WTC11 (cell line): ENCODE measurements around the gene SPATS2. TPM values are rescaled to one million over a fixed set of nuclear protein-coding genes. Genes with fewer than 3 reads are reported as not detected.

ENCODE experiments used
- ATAC-seq: fragments of 200-7000 bp; cut with Tn5 transposase; 2 replicates; pipeline ENCODE4 v1.10.0; 2021; ENCODE audit warnings: mild to moderate bottlenecking, moderate library complexity
- CTCF ChIA-PET: fragments of 300-600 bp; sonication (Branson Sonifier 250); formaldehyde crosslinking; loops from one replicate; lab custom pipeline; 2021; ENCODE audit warnings: antibody characterized with exemption; lab: Charles Lee
- POLR2A ChIA-PET: fragments of 350-600 bp; sonication (Branson Sonifier 250); formaldehyde crosslinking; loops from one replicate; lab custom pipeline; 2021; ENCODE audit warnings: antibody characterized with exemption; lab: Charles Lee
- DNase-seq: peaks from one replicate; pipeline ENCODE4 v3.0.0; 2021; ENCODE audit warnings: low spot score
- H3K27ac Mint-ChIP-seq: 2 replicates; pipeline ENCODE4 v1.8.0; 2021; ENCODE audit warnings: mixed read lengths
- H3K27me3 Mint-ChIP-seq: 2 replicates; pipeline ENCODE4 v1.8.0; 2021; ENCODE audit warnings: low read depth, mild to moderate bottlenecking, moderate library complexity, mixed read lengths
- H3K36me3 Mint-ChIP-seq: 2 replicates; pipeline ENCODE4 v1.8.0; 2021; ENCODE audit warnings: mixed read lengths
- H3K4me1 Mint-ChIP-seq: 2 replicates; pipeline ENCODE4 v1.8.0; 2022; ENCODE audit warnings: mixed read lengths
- H3K4me3 Mint-ChIP-seq: 2 replicates; pipeline ENCODE4 v1.8.0; 2021; ENCODE audit warnings: mild to moderate bottlenecking, moderate library complexity, mixed read lengths
- H3K9me3 Mint-ChIP-seq: 2 replicates; pipeline ENCODE4 v1.8.0; 2021; ENCODE audit warnings: mixed read lengths
- ATF1 ChIP-seq: sonication (generic); formaldehyde crosslinking; IDR thresholded peaks from 2 replicates; pipeline ENCODE4 v1.8.1; 2023; ENCODE audit warnings: mild to moderate bottlenecking, moderate library complexity, missing genetic modification reagents
- CBFB ChIP-seq: sonication (generic); formaldehyde crosslinking; IDR thresholded peaks from 2 replicates; pipeline ENCODE4 v1.8.1; 2022; ENCODE audit warnings: mild to moderate bottlenecking, low read depth, missing genetic modification reagents
- EMX1 ChIP-seq: fragments of 250-450 bp; sonication (Bioruptor Pico); IDR thresholded peaks from 2 replicates; pipeline ENCODE4 v1.8.0; 2021; ENCODE audit warnings: mild to moderate bottlenecking
- FOXK1 ChIP-seq: sonication (generic); formaldehyde crosslinking; IDR thresholded peaks from 2 replicates; pipeline ENCODE4 v1.8.0; 2022; ENCODE audit warnings: mild to moderate bottlenecking, moderate library complexity, missing genetic modification reagents
- GRHL2 ChIP-seq: fragments of 250-450 bp; sonication (Bioruptor Pico); IDR thresholded peaks from 2 replicates; pipeline ENCODE4 v1.8.0; 2022; ENCODE audit warnings: mild to moderate bottlenecking, moderate library complexity; ENCODE audit not compliant: insufficient replicate concordance, severe bottlenecking
- IRF2 ChIP-seq: sonication (generic); formaldehyde crosslinking; IDR thresholded peaks from 2 replicates; pipeline ENCODE4 v1.8.0; 2022; ENCODE audit warnings: low read depth, missing genetic modification reagents, borderline replicate concordance
- NFATC4 ChIP-seq: fragments of 250-450 bp; sonication (Bioruptor Pico); IDR thresholded peaks from 2 replicates; pipeline ENCODE4 v1.9.0; 2021; ENCODE audit warnings: mild to moderate bottlenecking
- NFE2L1 ChIP-seq: sonication (generic); formaldehyde crosslinking; IDR thresholded peaks from 2 replicates; pipeline ENCODE4 v1.8.1; 2023; ENCODE audit warnings: missing genetic modification reagents
- NR2C2 ChIP-seq: sonication (generic); formaldehyde crosslinking; IDR thresholded peaks from 2 replicates; pipeline ENCODE4 v1.8.0; 2022; ENCODE audit warnings: mild to moderate bottlenecking, missing genetic modification reagents
- OVOL2 ChIP-seq: fragments of 250-450 bp; sonication (Bioruptor Pico); IDR thresholded peaks from 2 replicates; pipeline ENCODE4 v1.9.0; 2021; ENCODE audit warnings: mild to moderate bottlenecking, borderline replicate concordance
- SOX15 ChIP-seq: fragments of 250-450 bp; sonication (Bioruptor Pico); IDR thresholded peaks from 2 replicates; pipeline ENCODE4 v1.9.0; 2021; ENCODE audit warnings: mild to moderate bottlenecking
- ZNF317 ChIP-seq: sonication (generic); formaldehyde crosslinking; IDR thresholded peaks from 2 replicates; pipeline ENCODE4 v1.8.1; 2023; ENCODE audit warnings: low read depth, mild to moderate bottlenecking, moderate library complexity, missing genetic modification reagents, borderline replicate concordance
- ZNF423 ChIP-seq: fragments of 250-450 bp; sonication (Bioruptor Pico); IDR thresholded peaks from 2 replicates; pipeline ENCODE4 v2.1.2; 2022; ENCODE audit warnings: mild to moderate bottlenecking, moderate library complexity
- ZNF671 ChIP-seq: fragments of 250-450 bp; sonication (Bioruptor Pico); IDR thresholded peaks from 2 replicates; pipeline ENCODE4 v1.8.0; 2021; ENCODE audit warnings: mild to moderate bottlenecking
- total RNA-seq: library from RNA; stranded (reverse); gene quantifications from 3 replicates; pipeline ENCODE4 v1.2.3, GENCODE V29; 2021
- TF ChIP-seq, protein P1 (sequence below): sonication (generic); formaldehyde crosslinking; IDR thresholded peaks from 2 replicates; pipeline ENCODE4 v1.8.1; 2023; ENCODE audit warnings: mild to moderate bottlenecking, missing genetic modification reagents, borderline replicate concordance
- TF ChIP-seq, protein P2 (sequence below): sonication (generic); formaldehyde crosslinking; IDR thresholded peaks from 2 replicates; pipeline ENCODE4 v1.8.0; 2022; ENCODE audit warnings: mild to moderate bottlenecking, missing genetic modification reagents
- TF ChIP-seq, protein P3 (sequence below): fragments of 250-450 bp; sonication (Bioruptor Pico); IDR thresholded peaks from 2 replicates; pipeline ENCODE4 v1.8.0; 2021; ENCODE audit warnings: mild to moderate bottlenecking
- TF ChIP-seq, protein P4 (sequence below): fragments of 250-450 bp; sonication (Bioruptor Pico); IDR thresholded peaks from 2 replicates; pipeline ENCODE4 v1.9.0; 2021; ENCODE audit warnings: mild to moderate bottlenecking, borderline replicate concordance
- TF ChIP-seq, protein P5 (sequence below): sonication (generic); formaldehyde crosslinking; IDR thresholded peaks from 2 replicates; pipeline ENCODE4 v1.8.0; 2023; ENCODE audit warnings: missing genetic modification reagents, mild to moderate bottlenecking, borderline replicate concordance
- TF ChIP-seq, protein P6 (sequence below): sonication (generic); formaldehyde crosslinking; IDR thresholded peaks from 2 replicates; pipeline ENCODE4 v1.8.1; 2022; ENCODE audit warnings: mild to moderate bottlenecking, moderate library complexity, missing genetic modification reagents

SPATS2 gene
- total RNA-seq, 1 experiment from 2014 or later, result 25.9 TPM

DNA sequence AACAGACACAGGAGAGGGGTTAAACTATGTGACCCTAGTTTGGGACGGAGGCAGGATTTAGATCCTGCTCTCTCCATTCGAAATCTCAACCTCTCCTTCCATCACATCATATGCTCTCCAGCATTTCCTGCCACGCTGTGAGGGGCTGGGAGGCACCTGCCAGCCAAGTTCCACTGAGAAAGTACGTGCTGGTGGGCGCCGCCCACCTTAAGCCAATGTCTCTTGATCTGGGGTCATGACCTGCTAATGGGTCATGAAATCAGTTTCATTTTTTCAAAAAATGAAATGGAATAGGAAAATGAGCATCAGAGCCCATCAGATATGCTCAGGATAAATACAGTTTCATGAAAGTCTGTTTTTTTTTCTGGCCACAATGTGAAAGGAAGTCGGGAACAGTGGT lies 193.4 kb downstream of the SPATS2 start:
- ChIA-PET CTCF (interaction anchor here (0.8 kb wide), 1 partner anchor 213 kb away, joined by 3 read pairs; no protein-coding TSS in a partner anchor), POLR2A (no interaction called here)
- Mint-ChIP-seq H3K27me3 (no peaks in the 10 kb centered on the region), H3K27ac (no peak overlapping the region), H3K4me1 (no peaks in the 10 kb centered on the region), H3K36me3 (peaks cover 50% of the 10 kb centered on the region), H3K4me3 (no peak overlapping the region), H3K9me3 (no peaks in the 10 kb centered on the region)
- ATAC-seq, result no peak
- TF ChIP-seq ATF1 (no peak), NFATC4 (CRISPR knock-in tag) (no peak), FOXK1 (CRISPR knock-in tag) (no peak), EMX1 (no peak), ZNF671 (no peak), ZNF423 (CRISPR knock-in tag) (no peak), NR2C2 (CRISPR knock-in tag) (no peak), NFE2L1 (CRISPR knock-in tag) (no peak), OVOL2 (CRISPR knock-in tag) (no peak), CBFB (no peak), GRHL2 (no peak)
- TF ChIP-seq, protein P1, sequence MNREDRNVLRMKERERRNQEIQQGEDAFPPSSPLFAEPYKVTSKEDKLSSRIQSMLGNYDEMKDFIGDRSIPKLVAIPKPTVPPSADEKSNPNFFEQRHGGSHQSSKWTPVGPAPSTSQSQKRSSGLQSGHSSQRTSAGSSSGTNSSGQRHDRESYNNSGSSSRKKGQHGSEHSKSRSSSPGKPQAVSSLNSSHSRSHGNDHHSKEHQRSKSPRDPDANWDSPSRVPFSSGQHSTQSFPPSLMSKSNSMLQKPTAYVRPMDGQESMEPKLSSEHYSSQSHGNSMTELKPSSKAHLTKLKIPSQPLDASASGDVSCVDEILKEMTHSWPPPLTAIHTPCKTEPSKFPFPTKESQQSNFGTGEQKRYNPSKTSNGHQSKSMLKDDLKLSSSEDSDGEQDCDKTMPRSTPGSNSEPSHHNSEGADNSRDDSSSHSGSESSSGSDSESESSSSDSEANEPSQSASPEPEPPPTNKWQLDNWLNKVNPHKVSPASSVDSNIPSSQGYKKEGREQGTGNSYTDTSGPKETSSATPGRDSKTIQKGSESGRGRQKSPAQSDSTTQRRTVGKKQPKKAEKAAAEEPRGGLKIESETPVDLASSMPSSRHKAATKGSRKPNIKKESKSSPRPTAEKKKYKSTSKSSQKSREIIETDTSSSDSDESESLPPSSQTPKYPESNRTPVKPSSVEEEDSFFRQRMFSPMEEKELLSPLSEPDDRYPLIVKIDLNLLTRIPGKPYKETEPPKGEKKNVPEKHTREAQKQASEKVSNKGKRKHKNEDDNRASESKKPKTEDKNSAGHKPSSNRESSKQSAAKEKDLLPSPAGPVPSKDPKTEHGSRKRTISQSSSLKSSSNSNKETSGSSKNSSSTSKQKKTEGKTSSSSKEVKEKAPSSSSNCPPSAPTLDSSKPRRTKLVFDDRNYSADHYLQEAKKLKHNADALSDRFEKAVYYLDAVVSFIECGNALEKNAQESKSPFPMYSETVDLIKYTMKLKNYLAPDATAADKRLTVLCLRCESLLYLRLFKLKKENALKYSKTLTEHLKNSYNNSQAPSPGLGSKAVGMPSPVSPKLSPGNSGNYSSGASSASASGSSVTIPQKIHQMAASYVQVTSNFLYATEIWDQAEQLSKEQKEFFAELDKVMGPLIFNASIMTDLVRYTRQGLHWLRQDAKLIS (CRISPR knock-in tag), result no peak
- TF ChIP-seq, protein P2, sequence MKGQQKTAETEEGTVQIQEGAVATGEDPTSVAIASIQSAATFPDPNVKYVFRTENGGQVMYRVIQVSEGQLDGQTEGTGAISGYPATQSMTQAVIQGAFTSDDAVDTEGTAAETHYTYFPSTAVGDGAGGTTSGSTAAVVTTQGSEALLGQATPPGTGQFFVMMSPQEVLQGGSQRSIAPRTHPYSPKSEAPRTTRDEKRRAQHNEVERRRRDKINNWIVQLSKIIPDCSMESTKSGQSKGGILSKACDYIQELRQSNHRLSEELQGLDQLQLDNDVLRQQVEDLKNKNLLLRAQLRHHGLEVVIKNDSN (CRISPR knock-in tag), result no peak
- TF ChIP-seq, protein P3, sequence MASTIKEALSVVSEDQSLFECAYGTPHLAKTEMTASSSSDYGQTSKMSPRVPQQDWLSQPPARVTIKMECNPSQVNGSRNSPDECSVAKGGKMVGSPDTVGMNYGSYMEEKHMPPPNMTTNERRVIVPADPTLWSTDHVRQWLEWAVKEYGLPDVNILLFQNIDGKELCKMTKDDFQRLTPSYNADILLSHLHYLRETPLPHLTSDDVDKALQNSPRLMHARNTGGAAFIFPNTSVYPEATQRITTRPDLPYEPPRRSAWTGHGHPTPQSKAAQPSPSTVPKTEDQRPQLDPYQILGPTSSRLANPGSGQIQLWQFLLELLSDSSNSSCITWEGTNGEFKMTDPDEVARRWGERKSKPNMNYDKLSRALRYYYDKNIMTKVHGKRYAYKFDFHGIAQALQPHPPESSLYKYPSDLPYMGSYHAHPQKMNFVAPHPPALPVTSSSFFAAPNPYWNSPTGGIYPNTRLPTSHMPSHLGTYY, result no peak
- TF ChIP-seq, protein P4, sequence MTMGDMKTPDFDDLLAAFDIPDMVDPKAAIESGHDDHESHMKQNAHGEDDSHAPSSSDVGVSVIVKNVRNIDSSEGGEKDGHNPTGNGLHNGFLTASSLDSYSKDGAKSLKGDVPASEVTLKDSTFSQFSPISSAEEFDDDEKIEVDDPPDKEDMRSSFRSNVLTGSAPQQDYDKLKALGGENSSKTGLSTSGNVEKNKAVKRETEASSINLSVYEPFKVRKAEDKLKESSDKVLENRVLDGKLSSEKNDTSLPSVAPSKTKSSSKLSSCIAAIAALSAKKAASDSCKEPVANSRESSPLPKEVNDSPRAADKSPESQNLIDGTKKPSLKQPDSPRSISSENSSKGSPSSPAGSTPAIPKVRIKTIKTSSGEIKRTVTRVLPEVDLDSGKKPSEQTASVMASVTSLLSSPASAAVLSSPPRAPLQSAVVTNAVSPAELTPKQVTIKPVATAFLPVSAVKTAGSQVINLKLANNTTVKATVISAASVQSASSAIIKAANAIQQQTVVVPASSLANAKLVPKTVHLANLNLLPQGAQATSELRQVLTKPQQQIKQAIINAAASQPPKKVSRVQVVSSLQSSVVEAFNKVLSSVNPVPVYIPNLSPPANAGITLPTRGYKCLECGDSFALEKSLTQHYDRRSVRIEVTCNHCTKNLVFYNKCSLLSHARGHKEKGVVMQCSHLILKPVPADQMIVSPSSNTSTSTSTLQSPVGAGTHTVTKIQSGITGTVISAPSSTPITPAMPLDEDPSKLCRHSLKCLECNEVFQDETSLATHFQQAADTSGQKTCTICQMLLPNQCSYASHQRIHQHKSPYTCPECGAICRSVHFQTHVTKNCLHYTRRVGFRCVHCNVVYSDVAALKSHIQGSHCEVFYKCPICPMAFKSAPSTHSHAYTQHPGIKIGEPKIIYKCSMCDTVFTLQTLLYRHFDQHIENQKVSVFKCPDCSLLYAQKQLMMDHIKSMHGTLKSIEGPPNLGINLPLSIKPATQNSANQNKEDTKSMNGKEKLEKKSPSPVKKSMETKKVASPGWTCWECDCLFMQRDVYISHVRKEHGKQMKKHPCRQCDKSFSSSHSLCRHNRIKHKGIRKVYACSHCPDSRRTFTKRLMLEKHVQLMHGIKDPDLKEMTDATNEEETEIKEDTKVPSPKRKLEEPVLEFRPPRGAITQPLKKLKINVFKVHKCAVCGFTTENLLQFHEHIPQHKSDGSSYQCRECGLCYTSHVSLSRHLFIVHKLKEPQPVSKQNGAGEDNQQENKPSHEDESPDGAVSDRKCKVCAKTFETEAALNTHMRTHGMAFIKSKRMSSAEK (CRISPR knock-in tag), result no peak
- no peak for DNase-seq

DNA sequence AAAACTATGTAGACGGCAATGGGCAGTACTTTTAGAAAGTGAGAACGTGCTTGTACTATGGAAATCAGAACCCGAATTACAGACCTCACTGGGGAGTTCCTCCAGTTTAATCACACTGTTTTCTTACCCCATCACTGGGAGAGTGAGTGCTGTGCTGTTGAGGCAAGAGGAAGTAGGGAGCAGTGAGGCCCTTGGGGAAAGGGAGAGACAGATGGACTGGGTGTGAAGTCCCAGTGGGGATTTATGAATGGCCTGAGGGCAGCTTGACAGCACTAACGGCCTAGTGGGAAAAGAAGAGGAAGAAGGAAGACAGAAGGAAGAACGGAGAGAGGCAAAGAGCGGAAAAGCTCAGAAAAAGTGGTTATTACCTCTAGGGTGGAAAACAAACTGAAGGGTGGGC lies 195.0 kb downstream of the SPATS2 start:
- DNase-seq (no peak), ATAC-seq (no peak)
- Mint-ChIP-seq H3K4me3 (no peak overlapping the region), H3K36me3 (peaks cover 50% of the 10 kb centered on the region), H3K4me1 (peaks cover 3% of the 10 kb centered on the region), H3K27ac (no peak overlapping the region), H3K27me3 (no peaks in the 10 kb centered on the region), H3K9me3 (no peaks in the 10 kb centered on the region)
- ChIA-PET POLR2A (no interaction called here), CTCF (interaction anchor here (1.2 to 1.4 kb wide), 2 partner anchors 10 to 19 kb away, joined by 3 to 4 read pairs; no protein-coding TSS in a partner anchor)
- TF ChIP-seq, protein P5, sequence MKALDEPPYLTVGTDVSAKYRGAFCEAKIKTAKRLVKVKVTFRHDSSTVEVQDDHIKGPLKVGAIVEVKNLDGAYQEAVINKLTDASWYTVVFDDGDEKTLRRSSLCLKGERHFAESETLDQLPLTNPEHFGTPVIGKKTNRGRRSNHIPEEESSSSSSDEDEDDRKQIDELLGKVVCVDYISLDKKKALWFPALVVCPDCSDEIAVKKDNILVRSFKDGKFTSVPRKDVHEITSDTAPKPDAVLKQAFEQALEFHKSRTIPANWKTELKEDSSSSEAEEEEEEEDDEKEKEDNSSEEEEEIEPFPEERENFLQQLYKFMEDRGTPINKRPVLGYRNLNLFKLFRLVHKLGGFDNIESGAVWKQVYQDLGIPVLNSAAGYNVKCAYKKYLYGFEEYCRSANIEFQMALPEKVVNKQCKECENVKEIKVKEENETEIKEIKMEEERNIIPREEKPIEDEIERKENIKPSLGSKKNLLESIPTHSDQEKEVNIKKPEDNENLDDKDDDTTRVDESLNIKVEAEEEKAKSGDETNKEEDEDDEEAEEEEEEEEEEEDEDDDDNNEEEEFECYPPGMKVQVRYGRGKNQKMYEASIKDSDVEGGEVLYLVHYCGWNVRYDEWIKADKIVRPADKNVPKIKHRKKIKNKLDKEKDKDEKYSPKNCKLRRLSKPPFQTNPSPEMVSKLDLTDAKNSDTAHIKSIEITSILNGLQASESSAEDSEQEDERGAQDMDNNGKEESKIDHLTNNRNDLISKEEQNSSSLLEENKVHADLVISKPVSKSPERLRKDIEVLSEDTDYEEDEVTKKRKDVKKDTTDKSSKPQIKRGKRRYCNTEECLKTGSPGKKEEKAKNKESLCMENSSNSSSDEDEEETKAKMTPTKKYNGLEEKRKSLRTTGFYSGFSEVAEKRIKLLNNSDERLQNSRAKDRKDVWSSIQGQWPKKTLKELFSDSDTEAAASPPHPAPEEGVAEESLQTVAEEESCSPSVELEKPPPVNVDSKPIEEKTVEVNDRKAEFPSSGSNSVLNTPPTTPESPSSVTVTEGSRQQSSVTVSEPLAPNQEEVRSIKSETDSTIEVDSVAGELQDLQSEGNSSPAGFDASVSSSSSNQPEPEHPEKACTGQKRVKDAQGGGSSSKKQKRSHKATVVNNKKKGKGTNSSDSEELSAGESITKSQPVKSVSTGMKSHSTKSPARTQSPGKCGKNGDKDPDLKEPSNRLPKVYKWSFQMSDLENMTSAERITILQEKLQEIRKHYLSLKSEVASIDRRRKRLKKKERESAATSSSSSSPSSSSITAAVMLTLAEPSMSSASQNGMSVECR (CRISPR knock-in tag), result no peak
- TF ChIP-seq SOX15, result no peak
- no peak for TF ChIP-seq ZNF317 (CRISPR knock-in tag)
- TF ChIP-seq, protein P6, sequence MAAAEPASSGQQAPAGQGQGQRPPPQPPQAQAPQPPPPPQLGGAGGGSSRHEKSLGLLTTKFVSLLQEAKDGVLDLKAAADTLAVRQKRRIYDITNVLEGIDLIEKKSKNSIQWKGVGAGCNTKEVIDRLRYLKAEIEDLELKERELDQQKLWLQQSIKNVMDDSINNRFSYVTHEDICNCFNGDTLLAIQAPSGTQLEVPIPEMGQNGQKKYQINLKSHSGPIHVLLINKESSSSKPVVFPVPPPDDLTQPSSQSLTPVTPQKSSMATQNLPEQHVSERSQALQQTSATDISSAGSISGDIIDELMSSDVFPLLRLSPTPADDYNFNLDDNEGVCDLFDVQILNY (CRISPR knock-in tag), result no peak
- TF ChIP-seq IRF2 (CRISPR knock-in tag), result no peak
